ENCODE data around the gene UPK1A.
"Not testable (repeated sequence)": the region's sequence is repeated elsewhere in the genome, so short reads cannot be mapped to it uniquely, and the experiment has no call there.

The UPK1A gene

DNA sequence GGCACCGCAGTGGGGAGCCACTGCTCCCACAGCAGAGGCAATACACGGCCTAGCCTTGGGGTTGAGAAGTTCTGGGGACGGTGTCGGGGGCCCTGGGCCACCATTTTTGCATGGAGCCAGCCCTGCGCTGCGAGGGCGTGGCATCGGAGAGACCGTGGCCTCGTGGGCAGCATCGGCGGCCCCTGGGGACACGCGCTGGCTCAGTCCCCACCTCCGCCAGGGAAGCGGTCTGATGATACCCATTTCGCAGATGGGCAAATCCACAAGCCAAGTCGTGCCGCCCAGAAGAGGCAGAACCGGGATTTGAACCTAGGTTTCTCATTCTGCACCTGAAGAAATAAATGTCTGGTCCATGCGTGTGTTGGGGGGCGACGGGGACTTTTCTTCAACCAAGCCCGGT, 1.2 kb upstream of the UPK1A start:
- Histone ChIP-seq H3K9me3 (ENCODE audit: control insufficient read depth in 1 of 2, low read length in 2 of 2) (no peaks in the 10 kb centered on the region), H3K27me3 (ENCODE audit: low read depth, low read length) (no peaks in the 10 kb centered on the region), H3K4me3 (ENCODE audit: low read depth in 1 of 2, low read length in 2 of 2) (no peak overlapping the region), H3K36me3 (ENCODE audit: control insufficient read depth in 1 of 2, insufficient read depth in 2 of 2, low read length in 2 of 2) (no peaks in the 10 kb centered on the region), H3K27ac (ENCODE audit: low read length) (no peak overlapping the region), H3K4me1 (ENCODE audit: control insufficient read depth in 1 of 2, insufficient read depth in 2 of 2, low read length in 2 of 2) (no peaks in the 10 kb centered on the region)

DNA sequence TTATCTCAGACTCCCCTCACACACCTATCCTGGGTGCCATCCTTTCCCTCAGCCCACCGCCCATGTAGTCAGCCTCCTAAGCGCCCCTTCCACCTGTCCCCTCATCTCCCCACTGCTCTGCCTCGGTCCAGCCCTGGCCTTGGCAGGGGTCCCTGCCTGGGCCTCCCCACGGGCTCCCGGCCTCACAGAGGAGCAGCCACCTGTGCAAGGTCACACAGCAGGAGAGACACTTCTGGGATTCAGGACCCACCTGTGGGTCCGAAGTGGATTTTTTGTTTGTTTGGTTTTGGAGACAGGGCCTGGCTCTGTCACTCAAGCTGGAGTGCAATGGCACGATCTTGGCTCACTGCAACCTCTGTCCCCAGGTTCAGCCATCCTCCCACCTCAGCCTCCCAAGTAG, 713 bp upstream of the UPK1A start:
- H3K27me3 ChIP-seq (ENCODE audit: low read depth, low read length), result no peaks in the 10 kb centered on the region

DNA sequence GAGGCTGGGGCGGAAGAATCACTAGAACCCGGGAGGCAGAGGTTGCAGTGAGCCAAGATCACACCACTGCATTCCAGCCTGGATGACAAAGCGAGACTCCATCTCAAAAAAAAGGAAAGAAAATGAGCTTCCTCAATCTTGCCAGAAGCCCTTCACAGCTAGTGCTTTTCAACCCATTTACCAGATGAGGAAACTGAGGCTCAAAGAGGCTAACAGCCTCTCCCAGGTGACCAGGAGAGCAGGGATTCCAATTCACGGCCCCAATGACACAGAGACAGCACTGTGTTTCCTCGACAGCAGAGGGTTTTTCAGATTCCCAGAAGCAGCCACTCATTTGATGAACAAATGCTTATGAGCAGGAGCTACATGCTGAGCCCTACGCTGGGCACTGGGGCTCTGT, 3.2 kb downstream of the UPK1A start:
- no peaks in the 10 kb centered on the region for H3K36me3 ChIP-seq (ENCODE audit: control insufficient read depth in 1 of 2, insufficient read depth in 2 of 2, low read length in 2 of 2)
- no peak overlapping the region for H3K27ac ChIP-seq (ENCODE audit: low read length)
- no peaks in the 10 kb centered on the region for H3K4me1 ChIP-seq (ENCODE audit: control insufficient read depth in 1 of 2, insufficient read depth in 2 of 2, low read length in 2 of 2)
- H3K27me3 ChIP-seq (ENCODE audit: low read depth, low read length), result peaks cover 12% of the 10 kb centered on the region
- no peak overlapping the region for H3K4me3 ChIP-seq (ENCODE audit: low read depth in 1 of 2, low read length in 2 of 2)
- no peaks in the 10 kb centered on the region for H3K9me3 ChIP-seq (ENCODE audit: control insufficient read depth in 1 of 2, low read length in 2 of 2)

More for the DNA sequence above, 713 bp upstream of the UPK1A start:
- no peak overlapping the region for H3K27ac ChIP-seq (ENCODE audit: low read length)
- H3K9me3 ChIP-seq (ENCODE audit: control insufficient read depth in 1 of 2, low read length in 2 of 2), result no peaks in the 10 kb centered on the region
- H3K36me3 ChIP-seq (ENCODE audit: control insufficient read depth in 1 of 2, insufficient read depth in 2 of 2, low read length in 2 of 2), result no peaks in the 10 kb centered on the region
- H3K4me3 ChIP-seq (ENCODE audit: low read depth in 1 of 2, low read length in 2 of 2), result no peak overlapping the region
- no peaks in the 10 kb centered on the region for H3K4me1 ChIP-seq (ENCODE audit: control insufficient read depth in 1 of 2, insufficient read depth in 2 of 2, low read length in 2 of 2)

DNA sequence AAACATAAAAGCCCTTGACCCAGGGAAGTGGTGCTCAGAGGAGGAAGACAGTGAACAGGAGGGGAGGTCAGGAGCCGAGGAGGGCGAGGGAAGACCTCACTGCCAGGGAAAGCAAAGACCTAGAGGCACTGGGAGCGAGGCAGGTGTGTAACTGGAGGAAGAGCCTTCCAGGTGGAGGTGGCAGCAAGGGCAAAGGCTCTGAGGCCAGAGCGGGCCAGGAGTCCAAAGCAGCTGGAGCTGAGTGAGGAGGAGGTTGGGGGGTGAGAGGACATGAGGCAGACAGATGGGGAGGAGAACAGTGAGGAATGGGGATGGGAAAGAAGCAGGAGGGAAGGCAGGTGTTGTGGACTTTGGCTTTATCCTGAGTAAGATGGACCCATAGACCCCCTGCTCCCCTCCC, 3.7 kb downstream of the UPK1A start:
- Histone ChIP-seq H3K27ac (ENCODE audit: low read length) (no peak overlapping the region), H3K9me3 (ENCODE audit: control insufficient read depth in 1 of 2, low read length in 2 of 2) (no peaks in the 10 kb centered on the region), H3K36me3 (ENCODE audit: control insufficient read depth in 1 of 2, insufficient read depth in 2 of 2, low read length in 2 of 2) (no peaks in the 10 kb centered on the region), H3K4me1 (ENCODE audit: control insufficient read depth in 1 of 2, insufficient read depth in 2 of 2, low read length in 2 of 2) (no peaks in the 10 kb centered on the region), H3K27me3 (ENCODE audit: low read depth, low read length) (peaks cover 12% of the 10 kb centered on the region), H3K4me3 (ENCODE audit: low read depth in 1 of 2, low read length in 2 of 2) (no peak overlapping the region)

DNA sequence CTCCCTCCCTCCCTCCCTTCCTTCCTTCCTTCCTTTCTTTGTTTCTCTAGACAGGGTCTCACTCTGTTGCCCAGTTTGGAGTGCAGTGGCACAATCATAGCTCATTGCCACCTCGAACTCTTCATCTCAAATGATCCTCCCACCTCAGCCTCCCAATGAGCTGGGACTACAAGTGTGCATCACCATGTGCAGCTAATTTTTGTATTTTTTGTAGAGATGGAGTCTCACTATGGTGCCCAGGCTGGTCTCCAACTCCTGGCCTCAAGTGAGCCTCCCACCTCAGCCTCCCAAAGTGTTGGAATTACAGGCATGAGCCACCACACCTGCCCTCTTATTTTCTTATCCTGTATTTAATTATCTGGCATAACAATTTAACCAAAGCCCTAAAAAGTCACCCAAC, 4.4 kb downstream of the UPK1A start:
- no peak overlapping the region for H3K27ac ChIP-seq (ENCODE audit: low read length)
- H3K36me3 ChIP-seq (ENCODE audit: control insufficient read depth in 1 of 2, insufficient read depth in 2 of 2, low read length in 2 of 2), result no peaks in the 10 kb centered on the region
- H3K4me3 ChIP-seq (ENCODE audit: low read depth in 1 of 2, low read length in 2 of 2), result no peak overlapping the region
- no peaks in the 10 kb centered on the region for H3K4me1 ChIP-seq (ENCODE audit: control insufficient read depth in 1 of 2, insufficient read depth in 2 of 2, low read length in 2 of 2)
- H3K9me3 ChIP-seq (ENCODE audit: control insufficient read depth in 1 of 2, low read length in 2 of 2), result no peaks in the 10 kb centered on the region
- H3K27me3 ChIP-seq (ENCODE audit: low read depth, low read length), result peaks cover 12% of the 10 kb centered on the region

DNA sequence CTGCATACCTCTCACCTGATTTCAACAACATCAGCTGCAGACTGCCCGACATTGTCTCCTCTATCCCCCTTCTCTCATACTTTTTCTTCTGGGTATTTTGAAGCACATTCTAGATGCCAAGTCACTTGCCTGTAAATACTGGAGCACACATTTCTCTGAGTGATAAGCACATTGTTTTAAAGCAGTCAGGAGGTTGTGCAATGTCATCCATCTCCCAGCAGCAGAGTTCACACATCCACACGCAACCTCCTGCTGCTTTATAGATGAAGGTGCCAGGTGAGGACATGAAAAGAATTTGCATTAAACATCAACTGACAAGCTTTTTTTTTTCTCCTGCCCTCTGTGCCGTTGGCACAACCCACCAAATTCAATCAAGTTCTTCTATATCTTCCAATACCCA, 5.5 kb downstream of the UPK1A start:
- peaks cover 12% of the 10 kb centered on the region for H3K27me3 ChIP-seq (ENCODE audit: low read depth, low read length)

DNA sequence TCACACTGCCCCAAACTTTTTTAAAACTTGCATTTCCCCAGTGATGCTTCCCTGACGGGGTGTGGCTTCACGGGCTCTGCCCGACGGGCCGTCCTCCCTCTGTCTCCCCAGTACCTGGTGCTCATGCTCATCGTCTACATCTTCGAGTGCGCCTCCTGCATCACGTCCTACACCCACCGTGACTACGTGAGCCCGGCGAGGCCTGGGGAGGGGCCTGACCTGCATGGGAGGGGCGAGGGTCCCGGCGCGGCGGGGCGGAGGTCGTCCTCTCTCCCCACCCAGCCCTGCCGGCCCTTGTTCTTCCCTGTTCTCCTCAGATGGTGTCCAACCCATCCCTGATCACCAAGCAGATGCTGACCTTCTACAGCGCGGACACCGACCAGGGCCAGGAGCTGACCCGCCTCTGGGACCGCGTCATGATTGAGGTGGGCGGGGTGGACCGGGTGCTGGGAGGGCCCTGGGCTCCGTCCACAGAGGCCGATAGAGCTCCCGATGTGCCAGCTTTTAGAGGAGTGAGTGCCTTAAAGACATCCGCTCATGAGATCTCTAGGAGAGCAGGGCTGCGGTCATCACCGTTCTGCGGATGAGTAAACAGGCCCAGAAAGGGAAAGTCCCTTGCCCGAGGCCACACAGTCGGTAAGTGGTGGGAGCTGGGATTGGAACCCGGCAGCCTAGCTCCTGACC, 6.9 kb downstream of the UPK1A start:
- no peaks in the 10 kb centered on the region for H3K4me1 ChIP-seq (ENCODE audit: control insufficient read depth in 1 of 2, insufficient read depth in 2 of 2, low read length in 2 of 2)
- no peak overlapping the region for H3K27ac ChIP-seq (ENCODE audit: low read length)
- H3K9me3 ChIP-seq (ENCODE audit: control insufficient read depth in 1 of 2, low read length in 2 of 2), result no peaks in the 10 kb centered on the region
- H3K27me3 ChIP-seq (ENCODE audit: low read depth, low read length), result peaks cover 12% of the 10 kb centered on the region
- peak overlapping the region in 1 of 2 donors; percentile 41 for H3K4me3 ChIP-seq (ENCODE audit: low read depth in 1 of 2, low read length in 2 of 2)
- H3K36me3 ChIP-seq (ENCODE audit: control insufficient read depth in 1 of 2, insufficient read depth in 2 of 2, low read length in 2 of 2), result no peaks in the 10 kb centered on the region

More for the DNA sequence above, 5.5 kb downstream of the UPK1A start:
- Histone ChIP-seq H3K4me1 (ENCODE audit: control insufficient read depth in 1 of 2, insufficient read depth in 2 of 2, low read length in 2 of 2) (no peaks in the 10 kb centered on the region), H3K36me3 (ENCODE audit: control insufficient read depth in 1 of 2, insufficient read depth in 2 of 2, low read length in 2 of 2) (no peaks in the 10 kb centered on the region), H3K4me3 (ENCODE audit: low read depth in 1 of 2, low read length in 2 of 2) (no peak overlapping the region), H3K9me3 (ENCODE audit: control insufficient read depth in 1 of 2, low read length in 2 of 2) (no peaks in the 10 kb centered on the region), H3K27ac (ENCODE audit: low read length) (no peak overlapping the region)

DNA sequence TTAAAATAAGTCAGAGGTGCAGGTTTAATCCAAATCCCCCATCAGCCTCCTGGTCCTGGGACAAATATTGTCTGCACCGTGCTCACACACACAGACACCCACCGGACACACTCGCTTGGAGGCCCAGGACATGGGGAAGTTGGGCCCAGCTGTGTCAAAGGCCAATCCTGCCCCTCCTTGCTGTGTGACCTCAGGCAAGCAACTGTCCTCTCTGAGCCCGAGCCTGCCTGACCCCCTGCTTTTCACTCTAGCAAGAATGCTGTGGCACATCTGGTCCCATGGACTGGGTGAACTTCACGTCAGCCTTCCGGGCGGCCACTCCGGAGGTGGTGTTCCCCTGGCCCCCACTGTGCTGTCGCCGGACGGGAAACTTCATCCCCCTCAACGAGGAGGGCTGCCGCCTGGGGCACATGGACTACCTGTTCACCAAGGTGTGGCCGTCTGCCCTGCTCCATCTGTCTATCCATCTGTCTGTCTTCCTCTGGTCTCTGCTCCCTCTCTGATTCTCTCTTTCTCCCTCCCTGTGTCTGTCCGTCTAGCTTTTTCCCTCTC, 9.3 kb downstream of the UPK1A start:
- H3K4me1 ChIP-seq (ENCODE audit: control insufficient read depth in 1 of 2, insufficient read depth in 2 of 2, low read length in 2 of 2), result no peaks in the 10 kb centered on the region
- no peaks in the 10 kb centered on the region for H3K36me3 ChIP-seq (ENCODE audit: control insufficient read depth in 1 of 2, insufficient read depth in 2 of 2, low read length in 2 of 2)

DNA sequence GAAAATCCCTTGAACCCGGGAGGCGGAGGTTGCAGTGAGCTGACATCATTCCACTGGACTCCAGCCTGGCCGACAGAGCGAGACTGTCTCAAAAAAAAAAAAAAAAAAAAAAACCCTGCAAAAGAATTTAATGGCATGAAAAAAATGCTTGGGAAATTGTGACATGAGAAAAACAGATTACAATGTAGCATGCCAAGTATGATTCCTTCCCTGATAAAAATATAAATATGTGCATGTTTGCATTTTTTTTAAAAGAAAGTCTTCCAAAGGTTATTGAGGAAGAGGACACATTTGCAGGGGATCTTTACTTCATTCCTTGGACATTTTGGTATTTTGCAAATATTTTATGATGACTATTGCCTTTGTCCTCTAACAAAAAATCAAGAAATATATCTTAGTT, 23.5 kb downstream of the UPK1A start:
- H3K27ac ChIP-seq (ENCODE audit: low read length), result no peak overlapping the region
- H3K4me1 ChIP-seq (ENCODE audit: control insufficient read depth in 1 of 2, insufficient read depth in 2 of 2, low read length in 2 of 2), result peaks cover 0 to 3% of the 10 kb centered on the region in 2 donors
- no peaks in the 10 kb centered on the region for H3K36me3 ChIP-seq (ENCODE audit: control insufficient read depth in 1 of 2, insufficient read depth in 2 of 2, low read length in 2 of 2)
- no peaks in the 10 kb centered on the region for H3K9me3 ChIP-seq (ENCODE audit: control insufficient read depth in 1 of 2, low read length in 2 of 2)
- no peak overlapping the region for H3K4me3 ChIP-seq (ENCODE audit: low read depth in 1 of 2, low read length in 2 of 2)
- no peaks in the 10 kb centered on the region for H3K27me3 ChIP-seq (ENCODE audit: low read depth, low read length)

More for the DNA sequence above, 9.3 kb downstream of the UPK1A start:
- no peaks in the 10 kb centered on the region for H3K9me3 ChIP-seq (ENCODE audit: control insufficient read depth in 1 of 2, low read length in 2 of 2)
- no peak overlapping the region for H3K27ac ChIP-seq (ENCODE audit: low read length)
- no peak overlapping the region for H3K4me3 ChIP-seq (ENCODE audit: low read depth in 1 of 2, low read length in 2 of 2)
- peaks cover 12% of the 10 kb centered on the region for H3K27me3 ChIP-seq (ENCODE audit: low read depth, low read length)

DNA sequence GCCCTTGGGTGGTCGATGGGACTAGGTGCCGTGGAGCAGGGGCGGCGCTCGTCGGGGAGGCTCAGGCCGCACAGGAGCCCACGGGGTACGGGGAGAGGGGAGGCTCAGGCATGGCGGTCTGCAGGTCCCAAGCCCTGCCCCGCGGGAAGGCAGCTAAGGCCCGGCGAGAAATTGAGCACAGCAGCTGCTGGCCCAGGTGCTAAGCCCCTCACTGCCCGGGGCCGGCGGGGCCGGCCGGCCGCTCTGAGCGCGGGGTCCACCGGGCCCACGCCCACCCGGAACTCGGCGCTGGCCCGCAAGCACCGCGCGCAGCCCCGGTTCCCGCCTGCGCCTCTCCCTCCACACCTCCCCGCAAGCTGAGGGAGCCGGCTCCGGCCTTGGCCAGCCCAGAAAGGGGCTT, 24.8 kb downstream of the UPK1A start:
- H3K4me3 ChIP-seq (ENCODE audit: low read depth in 1 of 2, low read length in 2 of 2); H3K27me3 ChIP-seq (ENCODE audit: low read depth, low read length); H3K27ac ChIP-seq (ENCODE audit: low read length); H3K9me3 ChIP-seq (ENCODE audit: control insufficient read depth in 1 of 2, low read length in 2 of 2); H3K4me1 ChIP-seq (ENCODE audit: control insufficient read depth in 1 of 2, insufficient read depth in 2 of 2, low read length in 2 of 2); H3K36me3 ChIP-seq (ENCODE audit: control insufficient read depth in 1 of 2, insufficient read depth in 2 of 2, low read length in 2 of 2): not testable (repeated sequence)

DNA sequence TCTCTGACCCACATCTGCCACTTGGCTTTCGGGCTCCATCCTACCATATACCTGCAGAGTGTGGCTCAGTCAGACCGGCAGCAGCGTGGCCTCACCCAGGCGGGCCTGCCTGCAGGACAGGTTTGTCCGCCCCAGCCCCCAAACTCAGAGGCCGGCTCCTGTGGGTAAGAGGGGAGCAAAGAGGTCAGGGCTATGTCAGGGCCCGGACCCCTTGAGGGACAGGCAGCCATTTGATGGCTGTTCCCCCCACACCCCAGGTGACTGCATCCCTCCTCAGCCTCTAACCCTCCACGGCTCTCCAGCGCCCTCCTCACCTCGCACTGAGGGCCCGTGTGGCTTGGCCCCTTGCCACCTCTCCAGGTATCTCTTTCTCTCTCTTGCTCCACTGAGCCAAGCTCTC, 25.7 kb downstream of the UPK1A start:
- Histone ChIP-seq H3K27ac (ENCODE audit: low read length) (no peak overlapping the region), H3K4me1 (ENCODE audit: control insufficient read depth in 1 of 2, insufficient read depth in 2 of 2, low read length in 2 of 2) (peaks cover 0 to 3% of the 10 kb centered on the region in 2 donors), H3K9me3 (ENCODE audit: control insufficient read depth in 1 of 2, low read length in 2 of 2) (no peaks in the 10 kb centered on the region), H3K4me3 (ENCODE audit: low read depth in 1 of 2, low read length in 2 of 2) (no peak overlapping the region), H3K27me3 (ENCODE audit: low read depth, low read length) (no peaks in the 10 kb centered on the region), H3K36me3 (ENCODE audit: control insufficient read depth in 1 of 2, insufficient read depth in 2 of 2, low read length in 2 of 2) (no peaks in the 10 kb centered on the region)

DNA sequence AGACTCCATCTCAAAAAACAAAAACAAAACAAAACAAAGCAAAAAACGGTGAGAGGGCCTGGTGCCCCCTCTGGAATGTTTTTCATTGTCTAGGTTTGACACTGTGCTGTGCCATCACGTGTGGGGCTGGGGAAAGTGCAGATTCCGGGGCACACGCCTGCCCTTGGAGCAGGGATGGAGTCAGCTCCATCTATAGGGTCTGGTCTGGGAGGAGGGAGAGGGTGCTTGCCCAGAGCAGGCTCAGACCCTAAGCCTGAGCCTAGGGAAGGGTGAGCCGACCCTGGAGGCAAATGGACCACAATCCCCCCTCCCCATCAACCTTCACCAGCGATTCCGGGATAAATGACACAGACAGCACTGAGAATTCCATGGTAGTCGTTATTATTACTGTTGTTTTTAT, 27.1 kb downstream of the UPK1A start:
- peaks cover 0 to 3% of the 10 kb centered on the region in 2 donors for H3K4me1 ChIP-seq (ENCODE audit: control insufficient read depth in 1 of 2, insufficient read depth in 2 of 2, low read length in 2 of 2)
- H3K4me3 ChIP-seq (ENCODE audit: low read depth in 1 of 2, low read length in 2 of 2), result no peak overlapping the region
- no peaks in the 10 kb centered on the region for H3K36me3 ChIP-seq (ENCODE audit: control insufficient read depth in 1 of 2, insufficient read depth in 2 of 2, low read length in 2 of 2)
- no peaks in the 10 kb centered on the region for H3K9me3 ChIP-seq (ENCODE audit: control insufficient read depth in 1 of 2, low read length in 2 of 2)
- no peak overlapping the region for H3K27ac ChIP-seq (ENCODE audit: low read length)
- H3K27me3 ChIP-seq (ENCODE audit: low read depth, low read length), result no peaks in the 10 kb centered on the region

Measured in muscle layer of duodenum (tissue), 2 donors.